Activated CD4-positive, alpha-beta T cell treated with anti-CD3 and anti-CD28 coated beads for 36 hours (primary cell): Measurements from ENCODE around the gene SORBS1. TPM values are rescaled to one million over a fixed set of nuclear protein-coding genes. Genes with fewer than 3 reads are reported as not detected.

Experiments
- ATAC-seq: fragments of 200-7000 bp; cut with Tn5 transposase; one replicate; pipeline ENCODE4 v1.10.0; 2021; ENCODE audit warnings: mild to moderate bottlenecking, moderate library complexity
- CTCF ChIA-PET: fragments of 350-600 bp; sonication (Branson Sonifier 250); formaldehyde crosslinking; loops from one replicate; lab custom pipeline; 2021; ENCODE audit warnings: antibody characterized with exemption; lab: Charles Lee
- POLR2A ChIA-PET: fragments of 350-600 bp; sonication (Branson Sonifier 250); formaldehyde crosslinking; loops from one replicate; lab custom pipeline; 2021; ENCODE audit warnings: antibody characterized with exemption, inconsistent platforms; lab: Charles Lee
- DNase-seq: peaks from one replicate; pipeline ENCODE4 v3.0.0-alpha.2; 2020
- H3K27ac Mint-ChIP-seq: one replicate; pipeline ENCODE4 v1.8.0; 2021; ENCODE audit warnings: mixed read lengths
- H3K27me3 Mint-ChIP-seq: one replicate; pipeline ENCODE4 v1.8.0; 2021; ENCODE audit warnings: mixed read lengths
- H3K36me3 Mint-ChIP-seq: one replicate; pipeline ENCODE4 v1.8.0; 2021; ENCODE audit warnings: low read depth, mixed read lengths
- H3K4me1 Mint-ChIP-seq: one replicate; pipeline ENCODE4 v1.8.0; 2021; ENCODE audit warnings: mixed read lengths
- H3K4me3 Mint-ChIP-seq: one replicate; pipeline ENCODE4 v1.8.0; 2021; ENCODE audit warnings: mild to moderate bottlenecking, moderate library complexity, mixed read lengths
- H3K9me3 Mint-ChIP-seq: one replicate; pipeline ENCODE4 v1.8.0; 2021; ENCODE audit warnings: low read depth, mixed read lengths
- intact Hi-C, 2 experiments: fragments of 100-400 bp; cut with DNase I in 1 of 2; cut with micrococcal nuclease in 1 of 2; formaldehyde crosslinking; loops; one replicate each; pipeline versions ENCODE4 v1.14.2 to v1.15.1; 2022 to 2024; cut with DNase I, micrococcal nuclease
- total RNA-seq, 2 experiments: library from RNA; stranded (reverse); gene quantifications; one replicate each; pipeline ENCODE4 v1.2.3, GENCODE V29; 2021

Gene SORBS1
- total RNA-seq, 2 experiments from 2014 or later, result 0.69 to 1.0 TPM

GRCh38 chr10:95565336-95565735 lies 4.2 kb upstream of the SORBS1 start:
- no peak overlapping the region for H3K27ac Mint-ChIP-seq
- H3K4me1 Mint-ChIP-seq, result peaks cover 6% of the 10 kb centered on the region
- H3K36me3 Mint-ChIP-seq, result no peaks in the 10 kb centered on the region
- ATAC-seq, result no peak
- no peaks in the 10 kb centered on the region for H3K9me3 Mint-ChIP-seq
- H3K27me3 Mint-ChIP-seq, result no peaks in the 10 kb centered on the region
- ChIA-PET POLR2A (no interaction called here), CTCF (no interaction called here)
- no peak overlapping the region for H3K4me3 Mint-ChIP-seq
- intact Hi-C loops, result no loop called here
- no peak for DNase-seq

GRCh38 chr10:95564291-95564690 lies 3.1 kb upstream of the SORBS1 start:
- intact Hi-C loops, result loop anchor here in 1 of 2 experiments (5.0 kb wide), 2 partner anchors 1202 to 1728 kb away; partner anchors contain the start of genes ARHGAP19 and NOC3L

GRCh38 chr10:95562341-95562965 lies 1.3 kb upstream of the SORBS1 start:
- Mint-ChIP-seq H3K4me1 (peaks cover 9% of the 10 kb centered on the region), H3K4me3 (no peak overlapping the region), H3K27ac (no peak overlapping the region), H3K36me3 (no peaks in the 10 kb centered on the region), H3K9me3 (no peaks in the 10 kb centered on the region), H3K27me3 (peaks cover 6% of the 10 kb centered on the region)
- ATAC-seq, result no peak
- ChIA-PET CTCF (interaction anchor here (0.9 kb wide), 1 partner anchor 132 kb away, joined by 3 read pairs; no protein-coding TSS in a partner anchor), POLR2A (interaction anchor here (0.6 kb wide), 1 partner anchor 13 kb away, joined by 6 read pairs; no protein-coding TSS in a partner anchor)
- DNase-seq, result no peak
- intact Hi-C loops, result loop anchor here in 1 of 2 experiments (5.0 kb wide), 2 partner anchors 1200 to 1730 kb away; partner anchors contain the start of genes ARHGAP19 and NOC3L

More at GRCh38 chr10:95564291-95564690, 3.1 kb upstream of the SORBS1 start:
- CTCF ChIA-PET, result interaction anchor here (0.6 kb wide), 1 partner anchor 85 kb away, joined by 5 read pairs; no protein-coding TSS in a partner anchor
- POLR2A ChIA-PET, result no interaction called here
- no peaks in the 10 kb centered on the region for H3K36me3 Mint-ChIP-seq
- peaks cover 6% of the 10 kb centered on the region for H3K27me3 Mint-ChIP-seq
- DNase-seq (no peak), ATAC-seq (no peak)
- peaks cover 9% of the 10 kb centered on the region for H3K4me1 Mint-ChIP-seq
- H3K4me3 Mint-ChIP-seq, result no peak overlapping the region
- no peak overlapping the region for H3K27ac Mint-ChIP-seq
- H3K9me3 Mint-ChIP-seq, result no peaks in the 10 kb centered on the region

- POLR2A ChIA-PET, result no interaction called here
- H3K27me3 Mint-ChIP-seq, result peaks cover 6% of the 10 kb centered on the region
Observed at GRCh38 chr10:95561864-95562177, 650 bp upstream of the SORBS1 start.

GRCh38 chr10:95560278-95561176 lies 644 bp downstream of the SORBS1 start:
- H3K27ac Mint-ChIP-seq, result no peak overlapping the region
- H3K4me3 Mint-ChIP-seq, result peak overlapping the region; percentile 85
- intact Hi-C loops, result loop anchor here (1.0 to 5.0 kb wide), 5 partner anchors 31 to 1732 kb away; partner anchors contain the start of genes ALDH18A1 (in 2 of the 2), ARHGAP19 (in 1 of the 2) and NOC3L (in 1 of the 2)
- POLR2A ChIA-PET, result interaction anchor here (0.6 kb wide), 1 partner anchor 26 kb away, joined by 3 read pairs; no protein-coding TSS in a partner anchor
- H3K9me3 Mint-ChIP-seq, result no peaks in the 10 kb centered on the region
- CTCF ChIA-PET, result interaction anchor here (0.7 kb wide), 1 partner anchor 33 kb away, joined by 3 read pairs; no protein-coding TSS in a partner anchor
- H3K4me1 Mint-ChIP-seq, result peaks cover 9% of the 10 kb centered on the region
- DNase-seq (peak; percentile 62), ATAC-seq (peak; percentile 39)
- H3K27me3 Mint-ChIP-seq, result peaks cover 6% of the 10 kb centered on the region
- H3K36me3 Mint-ChIP-seq, result no peaks in the 10 kb centered on the region

More at GRCh38 chr10:95561864-95562177, 650 bp upstream of the SORBS1 start:
- CTCF ChIA-PET, result no interaction called here
- Mint-ChIP-seq H3K4me1 (peaks cover 9% of the 10 kb centered on the region), H3K27ac (no peak overlapping the region), H3K36me3 (no peaks in the 10 kb centered on the region), H3K9me3 (no peaks in the 10 kb centered on the region), H3K4me3 (peak overlapping the region; percentile 85)
- DNase-seq (no peak), ATAC-seq (no peak)
- intact Hi-C loops, result loop anchor here (1.0 to 5.0 kb wide), 5 partner anchors 33 to 1730 kb away; partner anchors contain the start of genes ALDH18A1 (in 2 of the 2), ARHGAP19 (in 1 of the 2) and NOC3L (in 1 of the 2)

GRCh38 chr10:95559896-95560277 lies 1.3 kb downstream of the SORBS1 start:
- ATAC-seq (no peak), DNase-seq (no peak)
- Mint-ChIP-seq H3K27ac (no peak overlapping the region), H3K27me3 (peaks cover 6% of the 10 kb centered on the region), H3K9me3 (no peaks in the 10 kb centered on the region), H3K36me3 (no peaks in the 10 kb centered on the region), H3K4me1 (peaks cover 9% of the 10 kb centered on the region), H3K4me3 (peak overlapping the region; percentile 85)
- ChIA-PET POLR2A (no interaction called here), CTCF (interaction anchor here (0.7 kb wide), 1 partner anchor 33 kb away, joined by 3 read pairs; no protein-coding TSS in a partner anchor)
- intact Hi-C loops, result loop anchor here in 1 of 2 experiments (5.0 kb wide), 2 partner anchors 1198 to 1732 kb away; partner anchors contain the start of genes ARHGAP19 and NOC3L

- H3K4me1 Mint-ChIP-seq, result peaks cover 9% of the 10 kb centered on the region
- DNase-seq (no peak), ATAC-seq (no peak)
- H3K27ac Mint-ChIP-seq, result no peak overlapping the region
- H3K36me3 Mint-ChIP-seq, result no peaks in the 10 kb centered on the region
- H3K4me3 Mint-ChIP-seq, result peak overlapping the region; percentile 5
- CTCF ChIA-PET, result interaction anchor here (0.7 kb wide), 1 partner anchor 32 kb away, joined by 3 read pairs; no protein-coding TSS in a partner anchor
- intact Hi-C loops, result no loop called here
- POLR2A ChIA-PET, result no interaction called here
- peaks cover 6% of the 10 kb centered on the region for H3K27me3 Mint-ChIP-seq
- no peaks in the 10 kb centered on the region for H3K9me3 Mint-ChIP-seq
Observed at GRCh38 chr10:95559471-95559870, 1.7 kb downstream of the SORBS1 start.

- H3K36me3 Mint-ChIP-seq, result no peaks in the 10 kb centered on the region
- ATAC-seq (no peak), DNase-seq (no peak)
- H3K4me3 Mint-ChIP-seq, result no peak overlapping the region
- peaks cover 6% of the 10 kb centered on the region for H3K27me3 Mint-ChIP-seq
- ChIA-PET POLR2A (no interaction called here), CTCF (no interaction called here)
- no peaks in the 10 kb centered on the region for H3K9me3 Mint-ChIP-seq
- intact Hi-C loops, result no loop called here
- H3K27ac Mint-ChIP-seq, result no peak overlapping the region
- H3K4me1 Mint-ChIP-seq, result peaks cover 9% of the 10 kb centered on the region
Observed at GRCh38 chr10:95558593-95559320, 2.4 kb downstream of the SORBS1 start.

GRCh38 chr10:95556994-95557767 lies 4.0 kb downstream of the SORBS1 start:
- H3K27me3 Mint-ChIP-seq, result peaks cover 6% of the 10 kb centered on the region
- CTCF ChIA-PET, result interaction anchor here (0.7 kb wide), 1 partner anchor 180 kb away, joined by 3 read pairs; no protein-coding TSS in a partner anchor
- H3K36me3 Mint-ChIP-seq, result no peaks in the 10 kb centered on the region
- peaks cover 3% of the 10 kb centered on the region for H3K9me3 Mint-ChIP-seq
- no peak for DNase-seq
- ATAC-seq, result no peak
- POLR2A ChIA-PET, result no interaction called here
- intact Hi-C loops, result no loop called here
- H3K4me3 Mint-ChIP-seq, result no peak overlapping the region
- H3K27ac Mint-ChIP-seq, result no peak overlapping the region
- H3K4me1 Mint-ChIP-seq, result peaks cover 9% of the 10 kb centered on the region

GRCh38 chr10:95553674-95554073 lies 7.5 kb downstream of the SORBS1 start:
- H3K27ac Mint-ChIP-seq, result no peak overlapping the region
- intact Hi-C loops, result no loop called here
- DNase-seq, result no peak
- no peak for ATAC-seq
- H3K4me3 Mint-ChIP-seq, result no peak overlapping the region
- H3K27me3 Mint-ChIP-seq, result no peaks in the 10 kb centered on the region
- CTCF ChIA-PET, result no interaction called here
- H3K4me1 Mint-ChIP-seq, result no peaks in the 10 kb centered on the region
- no peaks in the 10 kb centered on the region for H3K36me3 Mint-ChIP-seq
- peaks cover 3% of the 10 kb centered on the region for H3K9me3 Mint-ChIP-seq
- POLR2A ChIA-PET, result no interaction called here
